Skeletal muscle satellite cell (primary cell): ENCODE measurements around the gene CD300LF.

Experiments
- H3K27me3 ChIP-seq: 2 replicates; pipeline ENCODE4 v1.7.0; 2013; ENCODE audit warnings: low read length; ENCODE audit not compliant: control insufficient read depth, insufficient read depth
- H3K36me3 ChIP-seq: 2 replicates; pipeline ENCODE4 v1.7.0; 2013; ENCODE audit warnings: mild to moderate bottlenecking, control low read depth, low read length; ENCODE audit not compliant: insufficient read depth
- H3K4me1 ChIP-seq: 2 replicates; pipeline ENCODE4 v1.7.0; 2013; ENCODE audit warnings: low read length; ENCODE audit not compliant: control insufficient read depth, insufficient read depth
- H3K4me2 ChIP-seq: 2 replicates; pipeline ENCODE4 v1.7.0; 2013; ENCODE audit warnings: mild to moderate bottlenecking, low read length
- H3K4me3 ChIP-seq: 2 replicates; pipeline ENCODE4 v1.7.0; 2013; ENCODE audit warnings: low read length
- H3K9ac ChIP-seq: 2 replicates; pipeline ENCODE4 v1.7.0; 2013; ENCODE audit warnings: mild to moderate bottlenecking, low read depth, low read length, moderate library complexity
- H3K9me3 ChIP-seq: replicated peaks from 2 replicates; pipeline ENCODE4 v1.7.0; 2013; ENCODE audit warnings: mild to moderate bottlenecking, control low read depth, low read length

CD300LF gene

GRCh38 chr17:74736513-74737298, 24.0 kb upstream of the CD300LF start, which contains the start of gene RAB37:
Gene RAB37, plus strand, starts transcription at chr17:74737256. Its CDS starts 17 bp downstream, at chr17:74737273.
- Histone ChIP-seq H3K9ac (no peak within 1 kb of the TSS), H3K9me3 (no peaks in the 10 kb centered on the region), H3K36me3 (no peaks in the 10 kb centered on the region), H3K4me3 (peak within 1 kb of the TSS; percentile 29), H3K4me1 (peaks cover 22% of the 10 kb centered on the region), H3K4me2 (peak within 1 kb of the TSS; percentile 71), H3K27me3 (peaks cover 47% of the 10 kb centered on the region)

GRCh38 chr17:74734256-74734655, 21.5 kb upstream of the CD300LF start:
- Histone ChIP-seq H3K9me3 (no peaks in the 10 kb centered on the region), H3K36me3 (no peaks in the 10 kb centered on the region), H3K27me3 (peaks cover 44% of the 10 kb centered on the region), H3K9ac (no peak overlapping the region), H3K4me2 (no peak overlapping the region), H3K4me3 (no peak overlapping the region), H3K4me1 (peaks cover 22% of the 10 kb centered on the region)

GRCh38 chr17:74733365-74734122, 20.8 kb upstream of the CD300LF start:
- H3K36me3 ChIP-seq: no peaks in the 10 kb centered on the region
- H3K4me3 ChIP-seq: no peak overlapping the region
- peaks cover 37% of the 10 kb centered on the region for H3K27me3 ChIP-seq
- peaks cover 5% of the 10 kb centered on the region for H3K9me3 ChIP-seq
- no peak overlapping the region for H3K9ac ChIP-seq
- H3K4me1 ChIP-seq: peaks cover 18% of the 10 kb centered on the region
- no peak overlapping the region for H3K4me2 ChIP-seq

- H3K9me3 ChIP-seq: peaks cover 5% of the 10 kb centered on the region
- no peaks in the 10 kb centered on the region for H3K36me3 ChIP-seq
- H3K27me3 ChIP-seq: peaks cover 24% of the 10 kb centered on the region
- H3K9ac ChIP-seq: no peak overlapping the region
- H3K4me1 ChIP-seq: peaks cover 5% of the 10 kb centered on the region
- H3K4me3 ChIP-seq: no peak overlapping the region
- H3K4me2 ChIP-seq: no peak overlapping the region
Measured at GRCh38 chr17:74732042-74732867, 19.5 kb upstream of the CD300LF start.

- Histone ChIP-seq H3K9me3 (peaks cover 5% of the 10 kb centered on the region), H3K4me2 (no peak overlapping the region), H3K27me3 (peaks cover 16% of the 10 kb centered on the region), H3K36me3 (no peaks in the 10 kb centered on the region), H3K4me1 (no peaks in the 10 kb centered on the region), H3K9ac (no peak overlapping the region), H3K4me3 (no peak overlapping the region)
Measured at GRCh38 chr17:74731347-74731605, 18.6 kb upstream of the CD300LF start.

GRCh38 chr17:74730491-74731346, 18.0 kb upstream of the CD300LF start:
- no peaks in the 10 kb centered on the region for H3K4me1 ChIP-seq
- H3K36me3 ChIP-seq: no peaks in the 10 kb centered on the region
- H3K4me3 ChIP-seq: no peak overlapping the region
- H3K4me2 ChIP-seq: no peak overlapping the region
- peaks cover 12% of the 10 kb centered on the region for H3K27me3 ChIP-seq
- no peak overlapping the region for H3K9ac ChIP-seq
- peaks cover 5% of the 10 kb centered on the region for H3K9me3 ChIP-seq

GRCh38 chr17:74729866-74730265, 17.1 kb upstream of the CD300LF start:
- H3K4me2 ChIP-seq: no peak overlapping the region
- no peak overlapping the region for H3K9ac ChIP-seq
- H3K36me3 ChIP-seq: no peaks in the 10 kb centered on the region
- H3K9me3 ChIP-seq: peaks cover 5% of the 10 kb centered on the region
- H3K4me3 ChIP-seq: no peak overlapping the region
- no peaks in the 10 kb centered on the region for H3K4me1 ChIP-seq
- H3K27me3 ChIP-seq: peaks cover 8% of the 10 kb centered on the region

GRCh38 chr17:74729368-74729767, 16.6 kb upstream of the CD300LF start:
- H3K27me3 ChIP-seq: peaks cover 8% of the 10 kb centered on the region
- no peak overlapping the region for H3K9ac ChIP-seq
- H3K4me1 ChIP-seq: no peaks in the 10 kb centered on the region
- no peak overlapping the region for H3K4me2 ChIP-seq
- H3K36me3 ChIP-seq: no peaks in the 10 kb centered on the region
- H3K4me3 ChIP-seq: no peak overlapping the region
- H3K9me3 ChIP-seq: peaks cover 5% of the 10 kb centered on the region

GRCh38 chr17:74728702-74729075, 16.0 kb upstream of the CD300LF start:
- no peak overlapping the region for H3K4me3 ChIP-seq
- H3K4me2 ChIP-seq: no peak overlapping the region
- no peaks in the 10 kb centered on the region for H3K36me3 ChIP-seq
- H3K9me3 ChIP-seq: peaks cover 5% of the 10 kb centered on the region
- no peaks in the 10 kb centered on the region for H3K4me1 ChIP-seq
- H3K9ac ChIP-seq: no peak overlapping the region
- H3K27me3 ChIP-seq: peaks cover 13% of the 10 kb centered on the region

GRCh38 chr17:74728033-74728701, 15.4 kb upstream of the CD300LF start:
- Histone ChIP-seq H3K27me3 (peaks cover 14% of the 10 kb centered on the region), H3K4me1 (no peaks in the 10 kb centered on the region), H3K9ac (no peak overlapping the region), H3K9me3 (peaks cover 5% of the 10 kb centered on the region), H3K4me2 (no peak overlapping the region), H3K4me3 (no peak overlapping the region), H3K36me3 (no peaks in the 10 kb centered on the region)
